Activated T-cell treated with anti-CD3 and anti-CD28 coated beads, Interleukin-2, amount 50 U/mL, for 1 hour (primary cell): ENCODE data around the gene DGKI.

Source experiments
- DNase-seq: peaks from one replicate; pipeline ENCODE4 v3.0.0-alpha.2; 2020

The DGKI gene

GRCh38 chr7:137682596-137682995, 164.2 kb downstream of the DGKI start:
- DNase-seq: no peak

DNA sequence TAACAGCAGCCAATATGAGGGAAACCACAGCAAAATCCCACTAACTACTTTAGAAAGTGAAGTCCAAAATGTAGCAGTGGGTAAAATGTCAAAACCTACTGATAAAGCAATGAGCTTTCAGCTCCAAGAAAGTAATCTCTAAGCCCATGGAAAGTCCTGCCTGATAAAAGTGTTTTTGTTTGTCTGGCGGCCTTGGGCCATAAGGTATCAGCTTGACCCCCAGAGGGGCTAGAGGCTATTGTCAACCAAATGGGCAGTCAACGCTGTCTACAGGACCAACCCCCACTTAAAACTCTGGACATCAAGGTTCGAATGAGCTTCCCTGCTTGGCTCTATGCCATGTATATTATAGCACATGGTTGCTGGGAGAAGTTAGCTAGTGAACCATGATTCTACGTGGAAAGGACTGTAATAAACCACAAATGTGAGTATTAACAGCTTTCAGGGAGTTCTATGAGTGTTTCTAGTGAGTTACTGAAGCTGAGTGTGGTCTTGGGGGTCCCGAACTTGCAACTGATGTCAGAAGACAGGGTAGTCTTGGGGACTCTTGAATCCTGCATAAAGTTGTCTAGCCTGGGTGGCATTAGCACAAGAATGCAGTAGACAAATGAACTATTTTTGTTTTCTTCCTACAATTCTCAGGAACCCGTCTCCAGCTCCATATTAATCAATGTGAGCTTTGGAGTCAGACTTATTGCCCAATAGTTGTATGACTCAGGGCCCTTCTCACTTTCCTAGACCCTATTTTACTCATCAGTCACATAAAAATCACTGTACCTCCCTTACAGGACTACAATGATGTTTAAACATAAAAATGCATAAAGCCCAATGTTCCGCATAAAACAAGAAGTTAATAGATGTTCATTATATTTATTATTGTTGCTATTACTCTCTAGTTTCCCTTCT, 164.9 kb downstream of the DGKI start:
- no peak for DNase-seq

DNA sequence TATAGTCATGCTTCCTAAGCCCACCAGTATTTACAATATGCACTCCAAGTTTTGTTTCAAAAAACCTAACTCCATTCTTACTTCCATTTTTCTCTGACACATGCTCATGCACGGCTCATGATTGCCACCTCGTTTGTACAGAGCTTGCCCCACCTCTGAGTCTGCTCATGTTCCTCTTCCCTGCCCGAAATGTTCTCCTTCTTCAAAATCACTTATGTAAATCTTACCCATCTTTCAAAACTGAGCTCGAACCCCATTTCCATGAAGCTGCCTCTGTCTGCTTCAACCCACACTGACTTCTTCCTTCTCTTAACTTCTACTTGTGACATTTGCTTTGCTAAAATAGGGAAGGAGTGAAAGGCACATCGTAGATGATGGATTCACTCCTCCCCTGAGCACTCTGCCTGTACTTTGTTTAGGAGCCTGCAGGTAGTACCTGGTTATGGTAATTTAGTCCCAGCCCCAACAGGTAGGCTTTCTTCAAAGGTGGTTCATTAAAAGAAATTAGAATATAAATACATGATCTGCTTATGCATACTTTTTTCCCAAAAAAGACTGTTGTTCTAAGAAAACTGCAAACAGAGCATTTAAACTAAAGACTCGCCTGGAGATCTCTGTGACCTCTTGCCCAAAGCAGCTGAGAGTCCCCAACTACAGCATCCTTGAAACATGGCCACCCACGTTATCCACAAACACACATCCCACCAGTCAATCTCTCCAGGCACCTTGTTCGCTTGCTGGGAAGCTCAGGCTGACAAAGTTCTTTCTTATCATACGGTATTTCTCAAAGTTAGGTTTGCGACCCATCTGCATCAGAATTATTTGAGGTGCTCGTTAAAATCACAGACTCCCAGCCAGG, 172.0 kb downstream of the DGKI start:
- DNase-seq: no peak

DNA sequence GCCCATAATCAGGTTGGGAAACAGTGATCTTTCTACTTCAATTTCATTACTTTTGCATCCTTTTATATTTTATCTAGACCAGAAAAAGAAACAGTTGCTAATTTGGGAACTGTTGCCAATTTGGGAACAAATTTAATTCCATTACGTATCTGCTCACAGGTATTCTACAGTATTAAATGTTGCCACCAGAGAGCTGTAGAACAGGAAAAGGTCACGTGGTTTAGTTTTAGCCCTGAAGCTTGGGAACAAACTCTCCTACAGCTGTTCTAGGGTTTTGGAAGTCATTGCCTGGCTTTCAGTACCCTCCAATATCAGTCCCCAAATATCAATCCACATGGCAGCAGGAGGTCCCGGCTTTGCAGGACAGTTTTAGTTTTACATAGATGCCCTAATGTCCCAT, 172.7 kb downstream of the DGKI start:
- no peak for DNase-seq

DNA sequence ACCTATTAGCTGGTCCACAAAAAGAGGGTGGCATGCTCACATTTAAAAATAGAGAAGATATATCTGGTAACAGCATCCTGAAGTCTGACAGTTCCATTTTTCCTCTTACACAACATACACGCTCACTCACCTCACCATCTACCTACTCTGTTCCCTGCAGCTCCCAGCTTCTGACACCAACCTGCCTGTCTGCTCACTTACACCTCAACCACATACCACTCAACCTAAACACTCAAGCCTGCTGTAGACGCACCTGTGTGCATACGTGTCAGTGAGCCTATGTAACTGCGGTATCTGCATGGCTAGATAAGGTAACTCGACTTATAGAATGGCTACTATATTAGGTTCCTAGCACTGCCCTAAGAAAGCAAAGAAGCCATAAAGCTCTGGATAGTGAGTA, 174.9 kb downstream of the DGKI start:
- DNase-seq: no peak

DNA sequence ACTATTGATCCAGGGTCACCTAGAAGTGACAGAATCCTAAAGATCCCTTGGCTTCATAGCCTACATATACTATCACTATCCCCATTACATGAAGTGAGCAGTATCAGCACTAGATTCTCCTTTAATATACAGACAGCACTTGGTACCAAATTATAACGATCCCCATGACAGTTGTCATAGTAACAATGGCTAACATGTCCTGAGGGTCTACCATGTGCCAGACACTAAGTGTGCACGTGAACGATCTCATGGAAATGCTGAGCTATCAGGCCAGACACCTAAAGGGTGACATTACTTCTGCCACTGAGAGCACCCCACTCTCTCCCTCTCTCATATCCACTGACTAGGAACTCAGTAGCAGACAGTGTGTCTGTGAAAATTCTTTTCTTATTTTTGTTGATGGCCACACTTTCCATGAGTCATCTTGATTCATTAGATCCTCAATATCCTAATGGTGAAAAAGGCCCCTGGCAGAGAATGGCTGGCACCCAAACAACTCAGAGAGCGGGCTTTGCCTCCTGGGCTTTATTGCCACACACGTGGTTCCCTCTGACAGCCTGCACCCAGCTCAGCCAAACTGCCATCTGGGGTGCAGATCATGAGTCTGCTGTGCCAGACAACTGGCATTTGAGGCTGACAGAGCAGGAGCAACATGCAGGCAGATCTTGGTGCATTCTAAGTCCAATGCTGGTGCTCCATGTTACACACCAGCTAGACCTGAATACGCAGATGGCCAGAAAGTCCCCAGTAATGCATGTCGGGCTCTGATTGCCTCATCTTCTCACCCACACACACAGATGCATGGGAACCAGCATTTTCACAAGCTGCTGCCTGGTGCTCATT, 176.3 kb downstream of the DGKI start:
- no peak for DNase-seq

DNA sequence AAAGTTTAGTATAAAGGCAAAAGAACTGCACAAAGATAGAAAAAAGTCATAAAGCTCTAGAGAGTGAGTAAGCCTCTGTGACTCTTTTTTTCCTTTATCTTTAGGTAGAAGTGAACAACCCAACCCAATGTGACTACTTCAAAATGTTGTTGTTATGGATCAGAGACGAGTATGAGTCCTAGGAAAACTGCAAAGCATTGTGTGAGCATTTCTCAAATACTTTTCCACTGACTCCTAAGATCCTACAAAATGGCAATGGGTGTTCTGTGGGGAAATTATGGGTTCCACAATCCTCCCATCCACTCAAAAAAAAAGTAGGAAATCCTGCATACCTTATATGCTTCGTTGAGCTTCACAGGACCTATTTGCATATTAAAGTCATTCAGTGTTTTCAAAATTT, 177.1 kb downstream of the DGKI start:
- no peak for DNase-seq

- DNase-seq: no peak
These were observed 178.4 kb downstream of the DGKI start for GRCh38 chr7:137668404-137668803.

DNA sequence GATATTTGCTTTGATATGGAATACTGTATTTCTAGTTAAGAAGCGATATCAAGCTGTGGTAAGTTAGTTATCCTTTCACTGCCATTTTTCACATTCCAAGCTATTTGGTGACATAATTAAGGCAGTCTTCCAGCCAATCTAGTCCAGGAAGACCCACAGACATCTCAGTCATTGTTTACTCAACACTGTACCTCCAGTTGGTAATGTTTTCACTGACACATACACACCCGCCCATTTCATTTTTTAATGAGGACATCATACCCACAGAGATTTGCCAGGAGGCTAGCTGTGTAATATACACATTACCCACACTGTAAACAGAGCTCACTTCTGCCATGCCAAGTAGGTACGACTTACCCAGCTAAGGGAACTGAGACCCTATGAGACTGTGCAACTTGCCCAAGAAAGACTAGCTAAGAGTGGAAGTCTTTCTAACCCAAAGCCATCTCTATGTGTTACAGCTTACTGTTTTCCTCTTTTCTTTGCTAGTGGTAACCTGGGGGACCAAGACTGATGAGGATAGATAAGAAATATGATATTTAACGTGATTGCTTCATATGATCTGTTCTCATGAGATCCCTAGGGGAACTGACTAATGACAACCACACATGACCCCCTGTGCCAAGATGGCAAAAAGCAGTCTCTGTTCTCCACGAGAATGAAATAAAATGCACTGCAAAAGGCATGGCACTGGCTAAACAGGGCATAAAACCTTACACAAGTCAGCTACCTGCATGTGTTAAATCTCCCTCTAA, 179.0 kb downstream of the DGKI start:
- no peak for DNase-seq

- no peak for DNase-seq
These were observed 181.9 kb downstream of the DGKI start for GRCh38 chr7:137664846-137665245.

GRCh38 chr7:137661634-137662033, 185.1 kb downstream of the DGKI start:
- DNase-seq: no peak

DNA sequence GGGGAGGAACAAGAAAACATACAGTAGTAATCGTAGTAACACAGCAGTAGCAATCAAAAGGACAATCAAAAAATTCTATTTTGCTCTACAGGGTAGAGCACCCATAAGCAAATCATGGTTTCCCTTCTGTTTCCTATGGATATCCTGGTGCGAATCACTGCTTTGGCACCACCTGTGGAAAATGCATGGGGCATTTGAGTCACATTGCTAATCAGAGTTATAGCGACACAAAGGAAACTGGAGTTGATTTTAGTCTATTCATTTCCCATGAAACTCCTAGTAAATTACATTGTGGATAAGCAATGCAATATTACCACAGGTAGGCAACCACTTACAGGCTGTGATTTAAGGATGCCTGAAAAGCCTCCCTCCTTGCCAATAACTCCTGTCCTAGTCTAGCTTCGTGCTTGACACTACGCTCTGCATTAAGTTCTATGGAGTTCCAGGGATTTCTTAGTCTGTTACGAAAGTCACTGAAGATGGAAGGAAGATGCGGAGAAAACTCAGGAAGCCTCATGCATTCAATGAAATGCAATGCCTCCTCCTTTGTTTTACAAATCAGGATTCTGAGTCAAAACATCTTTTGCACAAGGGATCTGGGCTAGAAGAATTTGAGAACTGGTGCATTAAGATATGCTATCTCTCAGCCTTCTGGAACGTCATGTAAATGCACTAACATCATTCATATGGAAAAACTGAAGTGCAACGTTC, 188.4 kb downstream of the DGKI start:
- DNase-seq: no peak

DNA sequence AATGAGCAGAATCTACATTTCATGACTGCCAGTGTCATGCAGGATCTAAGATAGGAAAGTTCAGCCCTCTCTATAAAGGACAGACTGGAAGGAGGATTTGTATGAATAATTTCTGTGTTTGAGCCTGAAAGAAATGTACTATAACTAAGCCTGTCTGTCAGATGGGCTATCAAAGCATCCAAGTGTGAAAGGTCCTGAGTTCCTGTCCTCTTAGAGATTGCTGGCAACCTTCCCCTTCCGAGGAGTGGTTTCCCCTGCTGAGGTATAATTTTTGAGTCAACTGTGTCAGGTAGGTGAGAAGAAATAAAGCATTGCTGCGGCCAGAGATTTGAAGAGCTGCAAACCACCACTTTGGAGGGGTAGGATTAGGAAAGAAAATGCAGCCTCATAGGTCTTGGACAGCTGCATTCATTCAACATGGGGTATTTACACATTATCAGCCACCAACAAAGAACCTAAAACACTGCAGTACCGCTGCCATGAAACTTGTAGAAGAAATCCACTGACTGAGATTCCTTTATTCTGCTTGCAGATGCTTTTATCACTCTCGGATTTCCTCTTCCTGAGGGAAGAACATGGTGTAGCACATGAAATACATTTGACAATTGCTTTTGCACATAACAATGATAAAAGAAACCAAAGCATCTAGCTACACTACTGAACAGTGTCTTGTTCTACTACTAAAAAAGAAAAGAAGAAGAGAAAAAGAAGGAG, 189.1 kb downstream of the DGKI start:
- DNase-seq: no peak

- no peak for DNase-seq
These were observed 189.9 kb downstream of the DGKI start for GRCh38 chr7:137656850-137657232.

- DNase-seq: peak; percentile 38
These were observed 190.4 kb downstream of the DGKI start for GRCh38 chr7:137656227-137656849.

- DNase-seq: no peak
These were observed 191.0 kb downstream of the DGKI start for GRCh38 chr7:137655804-137656203.

DNA sequence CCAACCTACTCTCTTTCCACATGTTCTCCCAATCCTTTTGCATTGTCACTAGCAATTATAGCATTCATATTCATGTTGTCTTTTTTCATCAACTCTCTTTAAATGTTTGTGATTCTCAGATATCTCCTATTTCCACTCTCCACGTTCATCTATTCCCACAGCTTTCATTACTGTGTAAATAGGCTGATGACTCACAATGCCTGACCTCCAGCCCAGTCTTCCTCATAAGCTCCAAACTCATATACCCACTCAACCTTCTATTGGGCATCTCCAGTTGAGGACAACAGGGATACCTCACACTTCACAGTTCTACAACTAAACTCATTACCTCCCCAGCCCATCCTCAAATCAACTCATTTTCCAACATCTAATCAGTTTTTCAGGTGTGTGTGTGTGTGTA, 194.1 kb downstream of the DGKI start:
- no peak for DNase-seq

- no peak for DNase-seq
These were observed 198.7 kb downstream of the DGKI start for GRCh38 chr7:137647905-137648565.

- DNase-seq: no peak
These were observed 204.3 kb downstream of the DGKI start for GRCh38 chr7:137642472-137642871.

GRCh38 chr7:137642031-137642430, 204.7 kb downstream of the DGKI start:
- DNase-seq: no peak
